Type B pancreatic cell (in vitro differentiated cells): ENCODE measurements around the gene RPS6KA2. TPM values are rescaled to one million over a fixed set of nuclear protein-coding genes. Genes with fewer than 3 reads are reported as not detected.

Experiments used
- DNase-seq: peaks from one replicate; pipeline ENCODE4 v3.0.0; 2021; ENCODE audit warnings: mixed read lengths; ENCODE audit not compliant: unreplicated experiment; ENCODE audit errors: extremely low spot score
- H3K27ac Mint-ChIP-seq: 2 replicates; pipeline ENCODE4 v1.8.0; 2021; ENCODE audit warnings: mild to moderate bottlenecking, mixed read lengths
- H3K27me3 Mint-ChIP-seq: 2 replicates; pipeline ENCODE4 v1.8.0; 2021; ENCODE audit warnings: mixed read lengths
- H3K36me3 Mint-ChIP-seq: 2 replicates; pipeline ENCODE4 v1.8.0; 2021; ENCODE audit warnings: mixed read lengths
- H3K4me1 Mint-ChIP-seq: one replicate; pipeline ENCODE4 v1.8.0; 2021; ENCODE audit warnings: mixed read lengths; ENCODE audit not compliant: unreplicated experiment
- H3K4me3 Mint-ChIP-seq: 2 replicates; pipeline ENCODE4 v1.8.0; 2021; ENCODE audit warnings: mild to moderate bottlenecking, mixed read lengths
- H3K9me3 Mint-ChIP-seq: 2 replicates; pipeline ENCODE4 v1.8.0; 2021; ENCODE audit warnings: mixed read lengths
- total RNA-seq: library from RNA; stranded (reverse); gene quantifications from 2 replicates; pipeline ENCODE4 v1.2.1, GENCODE V29; 2021; ENCODE audit warnings: low replicate concordance
- TF ChIP-seq, protein P1 (sequence below): fragments of 200-600 bp; sonication (generic); conservative IDR thresholded peaks from 2 replicates; pipeline ENCODE4 v1.5.0; 2021; ENCODE audit warnings: antibody characterized with exemption, mild to moderate bottlenecking

RPS6KA2 gene
- total RNA-seq, 1 donor from 2014 or later: 23.8 TPM

DNA sequence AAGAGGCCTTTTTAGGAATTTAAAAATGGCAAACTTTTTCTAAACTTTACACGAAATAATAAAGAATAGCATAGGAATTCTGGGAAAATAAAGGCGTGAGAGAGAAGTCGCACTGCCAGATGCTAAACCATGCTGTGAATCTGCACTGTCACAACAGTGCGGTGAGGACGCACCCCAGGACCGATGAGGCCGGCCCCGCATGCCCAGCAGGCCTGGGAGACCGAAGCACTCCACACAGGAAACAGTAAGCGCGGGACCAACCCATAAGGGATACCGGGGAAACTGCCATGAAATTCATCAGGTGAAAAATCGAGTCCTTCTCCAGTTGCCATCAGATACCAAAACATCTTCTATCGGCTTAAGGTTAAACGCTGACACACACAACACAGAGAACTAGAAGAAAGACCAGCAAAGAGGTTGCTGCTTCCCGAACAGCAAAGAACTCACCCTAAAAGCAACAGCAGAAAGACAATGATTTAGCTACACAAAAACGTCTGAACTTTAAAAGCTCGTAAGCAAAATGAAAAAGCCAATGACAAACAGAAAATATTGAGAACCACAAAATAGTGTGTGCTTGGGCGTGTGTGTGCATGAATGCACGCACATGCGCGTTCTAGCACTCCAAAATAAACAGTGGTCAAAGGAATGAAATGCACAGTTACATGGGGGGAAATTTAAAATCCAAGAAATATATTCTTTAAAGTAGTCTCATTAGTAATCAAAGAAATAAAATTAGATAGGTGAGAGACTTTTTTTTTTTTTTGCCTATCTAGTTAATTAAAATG is 55.9 kb downstream of the RPS6KA2 start:
- DNase-seq: peak; percentile 40
- H3K36me3 Mint-ChIP-seq: peaks cover 11% of the 10 kb centered on the region
- H3K4me3 Mint-ChIP-seq: no peak overlapping the region
- H3K27ac Mint-ChIP-seq: no peak overlapping the region
- TF ChIP-seq, protein P1, sequence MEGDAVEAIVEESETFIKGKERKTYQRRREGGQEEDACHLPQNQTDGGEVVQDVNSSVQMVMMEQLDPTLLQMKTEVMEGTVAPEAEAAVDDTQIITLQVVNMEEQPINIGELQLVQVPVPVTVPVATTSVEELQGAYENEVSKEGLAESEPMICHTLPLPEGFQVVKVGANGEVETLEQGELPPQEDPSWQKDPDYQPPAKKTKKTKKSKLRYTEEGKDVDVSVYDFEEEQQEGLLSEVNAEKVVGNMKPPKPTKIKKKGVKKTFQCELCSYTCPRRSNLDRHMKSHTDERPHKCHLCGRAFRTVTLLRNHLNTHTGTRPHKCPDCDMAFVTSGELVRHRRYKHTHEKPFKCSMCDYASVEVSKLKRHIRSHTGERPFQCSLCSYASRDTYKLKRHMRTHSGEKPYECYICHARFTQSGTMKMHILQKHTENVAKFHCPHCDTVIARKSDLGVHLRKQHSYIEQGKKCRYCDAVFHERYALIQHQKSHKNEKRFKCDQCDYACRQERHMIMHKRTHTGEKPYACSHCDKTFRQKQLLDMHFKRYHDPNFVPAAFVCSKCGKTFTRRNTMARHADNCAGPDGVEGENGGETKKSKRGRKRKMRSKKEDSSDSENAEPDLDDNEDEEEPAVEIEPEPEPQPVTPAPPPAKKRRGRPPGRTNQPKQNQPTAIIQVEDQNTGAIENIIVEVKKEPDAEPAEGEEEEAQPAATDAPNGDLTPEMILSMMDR: no peak
- H3K9me3 Mint-ChIP-seq: peaks cover 8% of the 10 kb centered on the region
- peaks cover 12% of the 10 kb centered on the region for H3K4me1 Mint-ChIP-seq
- H3K27me3 Mint-ChIP-seq: no peaks in the 10 kb centered on the region

DNA sequence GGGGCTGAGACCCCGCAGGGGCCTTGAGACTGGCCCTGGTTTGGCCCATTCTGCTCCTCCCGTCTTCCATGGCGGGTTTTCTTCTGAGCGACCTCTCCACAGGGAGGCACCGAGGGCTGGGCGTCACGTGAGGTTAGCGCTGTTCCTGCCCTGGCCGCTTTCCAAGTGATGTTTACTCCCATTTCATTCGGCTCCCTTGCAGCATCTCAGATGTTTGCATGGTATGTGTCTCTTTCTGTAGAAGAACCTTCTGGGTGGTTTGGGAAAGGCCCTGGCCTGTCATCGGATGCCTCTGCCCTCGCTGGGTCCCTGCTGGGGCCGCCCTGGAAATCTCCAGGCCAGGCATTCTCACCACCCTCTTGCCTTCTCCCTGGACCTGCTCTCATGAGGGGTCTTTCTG is 57.8 kb downstream of the RPS6KA2 start:
- H3K9me3 Mint-ChIP-seq: no peaks in the 10 kb centered on the region
- peak; percentile 60 for DNase-seq
- peaks cover 4% of the 10 kb centered on the region for H3K36me3 Mint-ChIP-seq
- H3K4me3 Mint-ChIP-seq: no peak overlapping the region
- H3K27ac Mint-ChIP-seq: no peak overlapping the region
- TF ChIP-seq, protein P1: no peak
- H3K27me3 Mint-ChIP-seq: no peaks in the 10 kb centered on the region
- peaks cover 17% of the 10 kb centered on the region for H3K4me1 Mint-ChIP-seq

DNA sequence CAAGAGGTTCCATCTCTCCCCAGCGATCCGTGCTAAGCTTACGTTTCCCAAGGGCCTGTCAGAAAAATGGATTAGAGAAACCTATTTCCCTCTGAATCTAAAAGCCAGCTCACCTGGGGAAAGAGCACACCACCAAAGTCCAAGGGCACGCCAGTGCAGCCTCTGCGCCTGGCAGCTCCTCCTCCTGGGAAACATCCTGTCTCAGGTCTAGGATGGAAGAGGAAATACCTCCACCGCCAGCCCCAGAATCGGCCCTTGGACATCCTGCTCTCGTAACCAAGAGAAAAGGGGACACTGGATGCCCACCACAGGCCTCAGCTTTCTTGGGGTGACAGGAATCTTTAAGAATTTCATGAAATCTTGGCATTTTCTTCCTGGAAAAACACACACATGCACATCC is 59.2 kb downstream of the RPS6KA2 start:
- Mint-ChIP-seq H3K27ac (no peak overlapping the region), H3K4me1 (peaks cover 19% of the 10 kb centered on the region), H3K36me3 (peaks cover 5% of the 10 kb centered on the region), H3K27me3 (no peaks in the 10 kb centered on the region), H3K4me3 (no peak overlapping the region), H3K9me3 (no peaks in the 10 kb centered on the region)
- DNase-seq: no peak
- TF ChIP-seq, protein P1: no peak

DNA sequence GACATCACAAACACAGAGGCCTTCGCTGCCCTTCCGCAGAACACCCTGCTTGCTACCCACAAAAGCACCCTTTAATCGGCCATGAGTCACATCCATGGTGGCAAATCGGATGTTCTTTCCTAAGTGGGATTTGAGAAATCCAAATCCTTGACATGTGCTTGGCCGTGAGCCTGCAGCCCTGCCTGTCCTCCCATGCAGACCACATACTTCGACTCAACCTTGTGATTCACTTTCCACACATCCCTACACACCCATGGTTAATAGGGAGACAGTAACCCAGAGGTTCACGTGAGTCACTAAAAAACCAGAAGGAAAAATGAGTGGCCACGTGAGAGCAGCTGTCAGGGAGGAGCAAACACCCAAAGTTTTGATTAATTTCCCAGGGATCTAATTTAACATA is 59.9 kb downstream of the RPS6KA2 start:
- H3K4me3 Mint-ChIP-seq: no peak overlapping the region
- H3K27me3 Mint-ChIP-seq: no peaks in the 10 kb centered on the region
- TF ChIP-seq, protein P1: no peak
- no peaks in the 10 kb centered on the region for H3K9me3 Mint-ChIP-seq
- H3K36me3 Mint-ChIP-seq: peaks cover 5% of the 10 kb centered on the region
- peaks cover 12% of the 10 kb centered on the region for H3K4me1 Mint-ChIP-seq
- H3K27ac Mint-ChIP-seq: no peak overlapping the region
- no peak for DNase-seq

DNA sequence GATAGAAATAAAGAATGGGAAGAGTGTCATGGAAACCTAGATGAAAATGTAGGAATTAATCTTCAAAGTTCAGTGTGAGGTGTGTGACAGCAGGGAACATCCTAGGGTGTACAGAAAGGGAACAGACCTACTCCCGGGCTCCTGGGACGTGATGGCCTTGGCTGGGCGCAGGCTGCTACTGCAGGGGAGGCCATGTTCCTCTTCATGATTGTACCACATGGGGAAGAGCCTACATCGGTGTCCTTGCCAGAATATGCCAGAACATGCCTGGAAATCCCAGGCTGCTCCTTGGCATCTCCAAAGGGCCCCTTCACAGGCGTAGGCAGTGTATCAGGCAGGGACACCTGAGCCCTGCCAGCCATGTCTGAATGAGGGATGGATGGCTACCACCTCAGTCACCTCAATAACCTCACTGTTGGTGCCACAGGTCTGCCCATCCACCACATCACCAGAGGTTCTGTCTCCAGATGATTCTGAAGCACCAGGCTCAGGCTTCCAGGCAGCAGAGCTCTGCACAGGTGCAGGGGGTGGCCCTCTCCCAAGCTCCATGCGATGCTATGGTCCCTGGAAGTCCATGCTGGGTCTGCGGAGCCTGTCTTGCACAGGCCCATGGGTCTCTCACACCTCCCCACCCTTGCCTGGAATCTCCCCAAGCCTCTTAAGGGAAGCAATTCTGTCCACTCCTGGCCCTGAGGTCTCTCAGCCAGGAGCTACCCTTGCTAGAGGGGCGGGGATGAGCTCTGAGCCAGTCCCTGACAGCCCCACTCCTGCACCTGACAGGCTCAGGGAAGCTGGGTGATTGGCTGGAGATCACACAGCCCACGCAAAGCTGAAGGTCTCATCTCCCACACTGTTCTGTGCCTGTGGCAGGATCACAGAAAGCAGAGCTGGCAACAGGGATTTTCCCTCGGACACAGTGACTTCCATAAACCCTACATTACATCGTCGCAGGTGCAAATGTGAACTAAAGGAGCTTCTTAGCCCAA is 60.7 kb downstream of the RPS6KA2 start:
- H3K27ac Mint-ChIP-seq: no peak overlapping the region
- H3K36me3 Mint-ChIP-seq: peaks cover 5% of the 10 kb centered on the region
- DNase-seq: no peak
- H3K27me3 Mint-ChIP-seq: no peaks in the 10 kb centered on the region
- H3K9me3 Mint-ChIP-seq: no peaks in the 10 kb centered on the region
- peaks cover 17% of the 10 kb centered on the region for H3K4me1 Mint-ChIP-seq
- H3K4me3 Mint-ChIP-seq: no peak overlapping the region
- TF ChIP-seq, protein P1: no peak
